Cardiac muscle cell (in vitro differentiated cells and primary cell): ENCODE results near the gene DLL3. TPM values are rescaled to one million over a fixed set of nuclear protein-coding genes. Genes with fewer than 3 reads are reported as not detected.
A peak's percentile ranks its signal among the peaks of the same experiment; 100 is the strongest.

ENCODE experiments used
- DNase-seq, 2 donors: peaks; one replicate each; pipeline versions ENCODE4 v3.0.0 to v3.0.0-alpha.2; 2010 to 2017; ENCODE audit warnings: low read depth in 1 of 2, low spot score in 1 of 2
- H3K27ac ChIP-seq: fragments of 200-600 bp; sonication (generic); 2 replicates; pipeline ENCODE4 v1.5.1; 2016
- H3K27me3 ChIP-seq: fragments of 200-600 bp; sonication (generic); 2 replicates; pipeline ENCODE4 v1.6.0; 2016; ENCODE audit warnings: control low read depth
- H3K36me3 ChIP-seq: fragments of 200-600 bp; sonication (generic); 2 replicates; pipeline ENCODE4 v1.5.1; 2016; ENCODE audit warnings: control low read depth
- H3K4me1 ChIP-seq: fragments of 200-600 bp; sonication (generic); 2 replicates; pipeline ENCODE4 v1.8.1; 2017; ENCODE audit warnings: low read depth, mild to moderate bottlenecking, mixed run types
- H3K4me3 ChIP-seq: fragments of 200-600 bp; sonication (generic); 2 replicates; pipeline ENCODE4 v1.5.1; 2016; ENCODE audit warnings: mild to moderate bottlenecking
- H3K9me3 ChIP-seq: fragments of 200-600 bp; sonication (generic); 2 replicates; pipeline ENCODE4 v1.5.1; 2017; ENCODE audit warnings: low read depth, mild to moderate bottlenecking, control low read depth
- CTCF ChIP-seq: IDR thresholded peaks from 2 replicates; pipeline ENCODE4 v1.5.1; 2012; ENCODE audit warnings: low read depth, mild to moderate bottlenecking, low read length
- polyA plus RNA-seq: library from polyadenylated mRNA; unstranded; fragments of >200 nt; fragmentation: Nextera tagmentation; extraction: Ambion mirVana; gene quantifications from 2 replicates; pipeline ENCODE4 v1.2.1, GENCODE V29; 2016
- total RNA-seq: library from RNA; depleted of rRNA; stranded (reverse); fragments of >200 nt; gene quantifications from 2 replicates; pipeline ENCODE4 v1.2.3, GENCODE V29; 2016

DLL3 gene
- total and polyA plus RNA-seq, 2 experiments from 2014 or later: 11.7 to 12.2 TPM

GRCh38 chr19:39532233-39533002, 33.7 kb downstream of the DLL3 start, which contains the start of gene EID2B:
Gene EID2B, minus strand, starts transcription at chr19:39532852. Its CDS starts 50 bp downstream, at chr19:39532802.
- H3K9me3 ChIP-seq: no peaks in the 10 kb centered on the region
- peak; percentile 97 to 99 for DNase-seq
- peak within 1 kb of the TSS; percentile 26 for H3K27ac ChIP-seq
- peak; percentile 94 for TF ChIP-seq CTCF
- no peaks in the 10 kb centered on the region for H3K27me3 ChIP-seq
- H3K4me3 ChIP-seq: peak within 1 kb of the TSS; percentile 65
- no peaks in the 10 kb centered on the region for H3K36me3 ChIP-seq
- H3K4me1 ChIP-seq: no peaks in the 10 kb centered on the region

GRCh38 chr19:39533003-39533512, 34.3 kb downstream of the DLL3 start:
- Histone ChIP-seq H3K36me3 (no peaks in the 10 kb centered on the region), H3K4me1 (no peaks in the 10 kb centered on the region), H3K27ac (no peak overlapping the region), H3K4me3 (no peak overlapping the region), H3K9me3 (no peaks in the 10 kb centered on the region), H3K27me3 (no peaks in the 10 kb centered on the region)
- no peak for TF ChIP-seq CTCF
- DNase-seq: no peak

DNA sequence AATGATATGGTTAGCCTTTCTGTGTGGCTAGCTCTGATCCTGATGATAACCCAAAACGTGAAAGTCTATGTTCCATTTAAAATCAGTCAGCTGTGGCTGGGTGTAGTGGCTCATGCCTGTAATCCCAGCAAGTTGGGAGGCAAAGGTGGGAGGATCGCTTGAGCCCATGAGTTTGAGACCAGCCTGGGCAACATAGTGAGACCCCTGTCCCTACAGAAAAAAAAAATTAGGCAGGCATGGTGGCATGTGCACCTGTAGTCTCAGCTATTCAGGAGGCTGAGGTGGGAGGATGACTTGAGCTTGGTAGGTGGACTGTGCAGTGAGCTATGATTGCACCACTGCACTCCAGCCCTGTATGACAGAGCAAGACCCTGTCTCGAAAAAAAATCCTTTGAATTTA, 35.0 kb downstream of the DLL3 start:
- no peak overlapping the region for H3K4me3 ChIP-seq
- H3K4me1 ChIP-seq: peaks cover 7% of the 10 kb centered on the region
- H3K27ac ChIP-seq: no peak overlapping the region
- no peak for TF ChIP-seq CTCF
- DNase-seq: no peak
- H3K9me3 ChIP-seq: no peaks in the 10 kb centered on the region
- H3K36me3 ChIP-seq: no peaks in the 10 kb centered on the region
- no peaks in the 10 kb centered on the region for H3K27me3 ChIP-seq

- DNase-seq: peak in 1 of 2 donors; percentile 54
- H3K27ac ChIP-seq: peak overlapping the region; percentile 99
- no peak for TF ChIP-seq CTCF
- H3K4me3 ChIP-seq: peak overlapping the region; percentile 90
- no peaks in the 10 kb centered on the region for H3K36me3 ChIP-seq
- no peaks in the 10 kb centered on the region for H3K27me3 ChIP-seq
- no peaks in the 10 kb centered on the region for H3K9me3 ChIP-seq
- peaks cover 8% of the 10 kb centered on the region for H3K4me1 ChIP-seq
These were observed 40.4 kb downstream of the DLL3 start for GRCh38 chr19:39539165-39539517.

- Histone ChIP-seq H3K27ac (peak within 1 kb of the TSS; percentile 99), H3K9me3 (no peaks in the 10 kb centered on the region)
- peak; percentile 97 to 98 for DNase-seq
These were observed 41.0 kb downstream of the DLL3 start, which contains the start of gene EID2 for GRCh38 chr19:39539518-39540332. Gene EID2, minus strand, starts transcription at chr19:39540161. Its CDS starts 82 bp downstream, at chr19:39540079.

More at GRCh38 chr19:39539518-39540332, 41.0 kb downstream of the DLL3 start, which contains the start of gene EID2:
- peak; percentile 77 for TF ChIP-seq CTCF
- Histone ChIP-seq H3K4me3 (peak within 1 kb of the TSS; percentile 90), H3K4me1 (peaks cover 8% of the 10 kb centered on the region), H3K27me3 (no peaks in the 10 kb centered on the region), H3K36me3 (no peaks in the 10 kb centered on the region)
